Gastroesophageal sphincter (tissue), 3 donors: ENCODE data around the gene TAF4.

Source experiments
- CTCF ChIP-seq, 4 experiments: fragments of 200-600 bp in 2 of 4; fragments of 450-650 bp in 2 of 4; sonication (generic) in 1 of 4; IDR thresholded peaks; one replicate each; pipeline ENCODE4 v1.5.1; 2017 to 2019; ENCODE audit warnings: antibody characterized with exemption in 4 of 4, mild to moderate bottlenecking in 2 of 4, moderate library complexity in 2 of 4
- POLR2A ChIP-seq, 2 donors: fragments of 450-650 bp; IDR thresholded peaks; one replicate each; pipeline ENCODE4 v1.6.1; 2017; ENCODE audit warnings: antibody characterized with exemption in 2 of 2, mild to moderate bottlenecking in 2 of 2, moderate library complexity in 1 of 2
- POLR2AphosphoS5 ChIP-seq: sonication (generic); formaldehyde crosslinking; IDR thresholded peaks from one replicate; pipeline ENCODE4 v1.6.1; 2017; ENCODE audit warnings: antibody characterized with exemption

- no peak for TF ChIP-seq POLR2A (IDR thresholded peaks at IDR 0.05)
- no peak for TF ChIP-seq CTCF (IDR thresholded peaks at IDR 0.05)
- no peak for TF ChIP-seq POLR2AphosphoS5
Observed at GRCh38 chr20:61989741-61990140, 75.9 kb downstream of the TAF4 start.
